SKM-1 (cell line): ENCODE measurements around the gene NUDT13.
"Not testable (repeated sequence)": the region's sequence is repeated elsewhere in the genome, so short reads cannot be mapped to it uniquely, and the experiment has no call there.

Source experiments
- DNase-seq: peaks from one replicate; lab custom pipeline; 2025; ENCODE audit not compliant: unreplicated experiment; lab: John Stamatoyannopoulos, UW

Gene NUDT13

DNA sequence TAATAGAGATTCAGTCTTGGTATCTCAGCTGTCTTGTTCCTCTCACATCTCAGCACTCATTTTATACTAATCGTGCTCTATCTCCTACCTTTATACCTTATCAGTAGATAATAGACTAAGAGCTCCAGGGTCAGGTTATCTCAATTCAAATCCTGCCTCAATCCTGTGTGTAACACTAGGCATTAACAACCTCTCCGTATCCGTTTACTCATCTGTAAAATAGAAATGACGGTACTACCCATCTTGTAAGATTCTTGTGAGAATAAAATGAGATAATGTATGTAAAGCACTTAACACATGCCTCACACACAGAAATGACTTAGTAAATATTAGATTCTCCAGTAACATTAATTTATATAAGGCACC lies 13.0 kb upstream of the NUDT13 start:
- no peak for DNase-seq

DNA sequence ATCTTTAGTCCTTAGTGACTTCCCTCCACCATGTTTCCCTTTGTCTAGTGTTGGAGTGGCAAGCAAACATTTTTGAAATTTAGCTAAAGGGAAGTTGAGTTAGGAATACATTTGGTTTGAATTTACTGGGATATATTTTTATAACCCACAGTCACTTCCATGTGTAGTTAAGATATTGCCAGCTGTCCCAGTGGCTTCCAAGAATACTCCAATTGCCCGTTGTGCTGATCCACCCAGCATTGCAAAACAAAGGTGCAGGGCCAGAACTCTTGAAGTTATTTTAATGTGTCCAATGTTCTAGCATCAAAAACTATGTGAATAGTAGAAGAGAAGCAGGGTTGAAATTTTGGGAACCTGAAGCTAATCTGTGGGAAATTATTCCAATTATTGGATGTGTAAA lies 11.1 kb upstream of the NUDT13 start:
- no peak for DNase-seq

DNA sequence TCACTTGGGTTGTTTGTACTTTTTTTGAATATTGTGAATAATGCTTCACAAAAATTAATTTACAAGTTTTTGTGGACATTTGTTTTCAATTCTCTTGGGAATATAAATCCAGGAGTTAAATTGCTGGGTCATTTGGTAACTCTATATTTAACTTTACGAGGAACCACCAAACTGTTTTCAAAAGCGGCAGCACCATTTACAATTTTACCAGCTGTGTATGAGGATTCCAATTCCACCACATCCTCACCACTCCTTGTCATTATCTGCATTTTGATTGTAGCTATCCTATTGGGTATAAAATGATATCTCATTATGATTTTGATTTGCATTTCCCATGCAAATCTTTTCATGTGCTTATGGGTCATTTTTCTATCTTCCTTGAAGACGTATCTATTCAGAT lies 4.0 kb upstream of the NUDT13 start:
- no peak for DNase-seq

- DNase-seq: not testable (repeated sequence)
These were observed 1.0 kb upstream of the NUDT13 start for GRCh38 chr10:73109248-73109652.

GRCh38 chr10:73112032-73112431 lies 1.8 kb downstream of the NUDT13 start:
- DNase-seq: not testable (repeated sequence)

GRCh38 chr10:73113551-73113950 lies 3.3 kb downstream of the NUDT13 start:
- DNase-seq: no peak

GRCh38 chr10:73116017-73116416 lies 5.8 kb downstream of the NUDT13 start:
- no peak for DNase-seq

GRCh38 chr10:73117976-73118743 lies 7.9 kb downstream of the NUDT13 start:
- no peak for DNase-seq

GRCh38 chr10:73119457-73119856 lies 9.2 kb downstream of the NUDT13 start:
- no peak for DNase-seq

- no peak for DNase-seq
These were observed 9.7 kb downstream of the NUDT13 start for GRCh38 chr10:73119952-73120351.

DNA sequence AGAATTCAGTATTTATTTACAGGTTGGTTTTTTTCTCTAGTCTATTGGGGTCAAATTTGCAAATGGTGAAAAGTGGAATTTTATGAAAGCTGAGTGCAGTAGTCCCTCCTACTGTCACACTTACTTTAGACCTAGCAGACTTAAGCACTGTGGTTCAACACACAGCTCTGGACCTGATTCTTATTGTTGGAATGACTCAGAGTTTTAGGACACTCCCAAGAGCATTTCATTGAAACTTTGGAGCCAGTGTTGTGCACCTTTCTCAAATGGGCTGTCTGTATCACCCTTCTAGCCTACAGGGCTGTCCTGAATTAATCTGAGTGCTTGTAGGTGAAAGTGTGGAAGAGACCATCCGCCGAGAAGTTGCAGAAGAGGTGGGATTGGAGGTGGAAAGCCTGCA lies 16.1 kb downstream of the NUDT13 start:
- no peak for DNase-seq

DNA sequence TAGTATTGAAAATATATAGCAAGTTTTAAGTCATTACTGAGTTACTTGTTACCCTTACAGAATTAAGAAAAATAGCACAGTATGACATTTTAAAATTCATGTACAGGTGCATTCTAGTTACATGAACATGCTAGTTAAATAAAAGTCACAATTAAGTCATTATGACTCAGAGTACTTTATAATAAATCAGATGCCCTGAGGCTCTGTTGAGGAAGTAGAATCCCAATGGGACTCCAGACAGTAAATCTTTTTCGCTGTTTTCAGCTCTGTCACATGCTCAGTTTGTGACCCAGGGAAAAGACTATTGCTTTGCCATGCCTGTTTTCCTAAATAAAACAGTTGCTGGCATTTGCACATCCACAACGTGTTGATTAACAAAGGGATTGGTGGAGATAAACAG lies 21.0 kb downstream of the NUDT13 start:
- DNase-seq: no peak

DNA sequence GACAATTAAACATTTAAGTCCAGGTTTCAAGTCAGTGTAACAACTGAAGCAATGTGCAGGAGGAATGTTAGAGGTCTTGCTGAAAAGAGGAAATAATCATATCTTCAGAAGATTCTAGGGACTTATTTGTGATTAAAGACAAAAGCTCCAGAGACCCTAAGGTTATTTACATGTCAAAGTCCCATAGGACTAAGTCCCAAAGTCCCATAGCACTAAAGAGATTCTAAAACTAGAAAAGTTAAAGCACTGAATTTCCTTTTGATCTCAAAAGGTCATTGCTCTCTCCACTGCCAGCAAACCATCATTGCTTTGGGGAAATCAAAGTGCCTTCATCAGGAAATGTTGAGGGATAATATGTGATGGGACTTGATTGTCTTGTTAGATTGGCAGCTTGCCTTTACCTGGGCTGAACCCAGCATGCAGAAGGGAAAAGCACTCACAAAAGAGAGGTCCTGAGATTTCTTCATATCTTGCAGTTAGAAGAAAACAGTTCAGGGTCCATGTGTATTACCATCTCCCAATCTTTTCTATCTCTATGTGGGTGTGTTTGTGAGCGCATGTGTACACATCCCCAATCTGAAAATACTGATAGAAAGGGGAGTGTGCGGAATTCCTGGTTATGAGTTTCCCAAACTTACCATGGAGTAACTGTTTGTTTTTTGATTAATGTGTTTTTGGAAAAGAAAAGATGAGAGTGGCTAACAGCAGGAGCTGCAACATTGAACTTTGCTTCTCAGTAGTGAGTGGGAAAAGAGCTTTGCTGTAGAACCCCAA lies 21.8 kb downstream of the NUDT13 start:
- DNase-seq: no peak

GRCh38 chr10:73134727-73135126 lies 24.5 kb downstream of the NUDT13 start:
- DNase-seq: no peak

DNA sequence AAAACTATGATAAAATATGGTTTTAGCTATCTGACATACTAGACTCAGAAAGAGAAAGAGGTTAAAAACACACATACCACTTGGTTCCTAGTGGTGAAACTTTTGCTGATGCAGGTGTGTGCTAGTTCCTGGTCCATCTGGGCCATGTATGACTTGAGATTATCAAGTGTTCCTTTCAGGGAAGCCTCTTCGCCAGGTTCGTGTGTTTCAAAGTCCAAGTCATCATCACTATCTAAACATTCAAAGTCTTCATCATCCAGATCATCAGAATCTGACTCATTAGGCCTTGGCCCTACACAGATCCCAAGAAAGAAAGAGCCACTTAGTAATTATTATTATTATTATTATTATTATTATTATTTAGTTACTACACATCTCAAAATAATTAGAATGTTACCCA lies 26.4 kb downstream of the NUDT13 start:
- no peak for DNase-seq

DNA sequence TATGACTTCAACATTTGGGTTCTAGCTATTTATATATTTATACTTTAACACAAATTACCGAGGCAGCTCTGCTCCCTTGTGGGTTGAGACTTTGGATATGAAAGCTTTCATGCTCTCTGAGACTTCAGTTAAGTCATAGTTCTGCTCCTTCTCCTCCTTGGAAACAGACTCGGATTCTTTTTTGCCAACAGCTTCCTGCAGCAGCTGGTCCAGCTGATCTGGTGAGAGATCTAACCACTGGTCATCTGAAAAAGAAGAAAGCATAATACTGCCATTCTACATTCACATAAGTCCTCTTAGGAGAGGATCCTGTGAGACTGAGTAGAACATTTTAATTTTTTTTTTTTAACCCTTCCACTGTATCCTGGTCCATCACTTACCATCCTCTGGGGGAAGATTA lies 29.0 kb downstream of the NUDT13 start:
- no peak for DNase-seq

DNA sequence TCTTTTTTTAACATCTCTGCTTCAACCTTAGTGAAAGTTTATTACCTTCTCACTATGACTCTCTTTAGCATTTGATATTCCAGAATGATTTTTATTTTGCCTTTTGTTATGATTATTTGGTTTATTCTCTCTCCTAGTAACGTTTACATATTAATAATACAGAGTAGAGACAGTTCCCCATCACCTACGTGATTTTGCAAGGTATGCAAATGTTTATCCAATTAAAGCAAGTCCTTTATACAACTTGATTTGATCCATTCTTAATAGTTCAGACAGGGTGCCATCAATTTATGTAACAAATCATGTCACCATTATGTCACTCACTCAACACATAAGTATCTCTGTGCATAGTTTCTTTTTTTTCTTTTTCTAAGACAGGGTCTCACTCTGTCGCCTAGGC lies 31.3 kb downstream of the NUDT13 start:
- DNase-seq: no peak

DNA sequence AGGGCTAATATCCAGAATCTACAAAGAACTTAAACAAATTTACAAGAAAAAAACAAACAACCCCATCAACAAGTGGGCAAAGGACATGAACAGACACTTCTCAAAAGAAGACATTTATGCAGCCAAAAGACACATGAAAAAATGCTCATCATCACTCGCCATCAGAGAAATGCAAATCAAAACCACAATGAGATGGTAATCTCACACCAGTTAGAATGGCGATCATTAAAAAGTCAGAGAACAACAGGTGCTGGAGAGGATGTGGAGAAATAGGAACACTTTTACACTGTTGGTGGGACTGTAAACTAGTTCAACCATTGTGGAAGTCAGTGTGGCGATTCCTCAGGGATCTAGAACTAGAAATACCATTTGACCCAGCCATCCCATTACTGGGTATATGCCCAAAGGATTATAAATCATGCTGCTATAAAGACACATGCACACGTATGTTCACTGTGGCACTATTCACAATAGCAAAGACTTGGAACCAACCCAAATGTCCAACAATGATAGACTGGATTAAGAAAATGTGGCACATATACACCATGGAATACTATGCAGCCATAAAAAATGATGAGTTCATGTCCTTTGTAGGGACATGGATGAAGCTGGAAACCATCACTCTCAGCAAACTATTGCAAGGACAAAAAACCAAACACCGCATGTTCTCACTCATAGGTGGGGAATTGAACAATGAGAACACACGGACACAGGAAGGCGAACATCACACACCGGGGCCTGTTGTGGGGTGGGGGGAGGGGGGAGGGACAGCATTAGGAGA lies 40.6 kb downstream of the NUDT13 start:
- DNase-seq: not testable (repeated sequence)

- DNase-seq: no peak
These were observed 41.8 kb downstream of the NUDT13 start for GRCh38 chr10:73152009-73152408.

GRCh38 chr10:73156054-73156453 lies 45.8 kb downstream of the NUDT13 start:
- DNase-seq: no peak

- no peak for DNase-seq
These were observed 48.9 kb downstream of the NUDT13 start for GRCh38 chr10:73159038-73159648.
